BLaER1 (cell line): Measurements from ENCODE around the gene TMEM151B.

ENCODE experiments used
- H3K27ac ChIP-seq: shearing (Covaris generic); formaldehyde crosslinking; 2 replicates; pipeline ENCODE4 v1.8.1; 2022
- H3K27me3 ChIP-seq: shearing (Covaris generic); formaldehyde crosslinking; 2 replicates; pipeline ENCODE4 v1.8.1; 2022
- H3K36me3 ChIP-seq: shearing (Covaris generic); formaldehyde crosslinking; 2 replicates; pipeline ENCODE4 v1.8.1; 2022
- H3K4me1 ChIP-seq: shearing (Covaris generic); formaldehyde crosslinking; 2 replicates; pipeline ENCODE4 v1.8.1; 2022
- H3K4me2 ChIP-seq: shearing (Covaris generic); formaldehyde crosslinking; 2 replicates; pipeline ENCODE4 v1.8.1; 2022
- H3K4me3 ChIP-seq: shearing (Covaris generic); formaldehyde crosslinking; 2 replicates; pipeline ENCODE4 v1.8.1; 2022
- H3K9ac ChIP-seq: shearing (Covaris generic); formaldehyde crosslinking; 2 replicates; pipeline ENCODE4 v1.8.1; 2022
- H3K9me3 ChIP-seq: shearing (Covaris generic); formaldehyde crosslinking; 2 replicates; pipeline ENCODE4 v1.8.1; 2022
- H4K20me1 ChIP-seq: shearing (Covaris generic); formaldehyde crosslinking; 2 replicates; pipeline ENCODE4 v1.8.1; 2022
- Cebpa-rat ChIP-seq: shearing (Covaris generic); IDR thresholded peaks from 2 replicates; pipeline ENCODE4 v1.8.1; 2022

The TMEM151B gene

GRCh38 chr6:44289726-44290260, 19.5 kb downstream of the TMEM151B start:
- Histone ChIP-seq H3K27me3 (peaks cover 6% of the 10 kb centered on the region; the same call in 1 of the 2 replicates), H3K4me1 (no peaks in the 10 kb centered on the region), H3K36me3 (no peaks in the 10 kb centered on the region), H3K27ac (no peak overlapping the region), H3K9ac (no peak overlapping the region), H4K20me1 (peaks cover under 1% of the 10 kb centered on the region; the same call in 1 of the 2 replicates), H3K4me2 (no peak overlapping the region), H3K9me3 (no peaks in the 10 kb centered on the region), H3K4me3 (no peak overlapping the region)
- no peak for TF ChIP-seq Cebpa-rat

- Histone ChIP-seq H3K36me3 (no peaks in the 10 kb centered on the region), H3K4me3 (no peak overlapping the region), H3K9ac (no peak overlapping the region), H3K27me3 (peaks cover 25% of the 10 kb centered on the region), H4K20me1 (peaks cover 19% of the 10 kb centered on the region), H3K27ac (no peak overlapping the region), H3K9me3 (no peaks in the 10 kb centered on the region), H3K4me1 (no peaks in the 10 kb centered on the region), H3K4me2 (no peak overlapping the region)
- no peak for TF ChIP-seq Cebpa-rat
Measured at GRCh38 chr6:44291841-44292240, 21.6 kb downstream of the TMEM151B start.

- Histone ChIP-seq H3K36me3 (no peaks in the 10 kb centered on the region), H3K4me2 (no peak overlapping the region), H3K9me3 (no peaks in the 10 kb centered on the region), H3K27me3 (peaks cover 34% of the 10 kb centered on the region), H3K4me1 (no peaks in the 10 kb centered on the region), H3K4me3 (no peak overlapping the region), H3K27ac (no peak overlapping the region), H4K20me1 (peaks cover 29% of the 10 kb centered on the region), H3K9ac (no peak overlapping the region)
- TF ChIP-seq Cebpa-rat = no peak
Measured at GRCh38 chr6:44292661-44293365, 22.6 kb downstream of the TMEM151B start.

- no peak overlapping the region for H3K4me2 ChIP-seq
- peaks cover 54% of the 10 kb centered on the region for H3K27me3 ChIP-seq
- no peaks in the 10 kb centered on the region for H3K4me1 ChIP-seq
- TF ChIP-seq Cebpa-rat = no peak
- peaks cover 50% of the 10 kb centered on the region for H4K20me1 ChIP-seq
- H3K36me3 ChIP-seq = peaks cover 17% of the 10 kb centered on the region
- H3K9ac ChIP-seq = no peak overlapping the region
- no peak overlapping the region for H3K4me3 ChIP-seq
- H3K27ac ChIP-seq = no peak overlapping the region
- H3K9me3 ChIP-seq = no peaks in the 10 kb centered on the region
Measured at GRCh38 chr6:44294832-44295791, 24.9 kb downstream of the TMEM151B start.

GRCh38 chr6:44297063-44298038, 27.1 kb downstream of the TMEM151B start:
- Histone ChIP-seq H3K4me2 (no peak overlapping the region), H3K9me3 (no peaks in the 10 kb centered on the region), H3K27ac (no peak overlapping the region), H3K36me3 (peaks cover 39% of the 10 kb centered on the region), H4K20me1 (peaks cover 57% of the 10 kb centered on the region), H3K4me1 (no peaks in the 10 kb centered on the region), H3K9ac (no peak overlapping the region), H3K4me3 (no peak overlapping the region), H3K27me3 (peaks cover 50% of the 10 kb centered on the region)
- TF ChIP-seq Cebpa-rat = no peak

GRCh38 chr6:44298055-44298803, 28.0 kb downstream of the TMEM151B start:
- H4K20me1 ChIP-seq = peaks cover 63% of the 10 kb centered on the region
- H3K4me2 ChIP-seq = no peak overlapping the region
- H3K4me3 ChIP-seq = no peak overlapping the region
- H3K36me3 ChIP-seq = peaks cover 48% of the 10 kb centered on the region
- H3K27me3 ChIP-seq = peaks cover 50% of the 10 kb centered on the region
- no peak overlapping the region for H3K27ac ChIP-seq
- no peaks in the 10 kb centered on the region for H3K4me1 ChIP-seq
- H3K9ac ChIP-seq = no peak overlapping the region
- TF ChIP-seq Cebpa-rat = no peak
- no peaks in the 10 kb centered on the region for H3K9me3 ChIP-seq

- peaks cover 50% of the 10 kb centered on the region for H3K27me3 ChIP-seq
- no peak overlapping the region for H3K27ac ChIP-seq
- peaks cover 66% of the 10 kb centered on the region for H4K20me1 ChIP-seq
- H3K9me3 ChIP-seq = no peaks in the 10 kb centered on the region
- H3K4me2 ChIP-seq = no peak overlapping the region
- H3K4me3 ChIP-seq = no peak overlapping the region
- no peak overlapping the region for H3K9ac ChIP-seq
- no peaks in the 10 kb centered on the region for H3K4me1 ChIP-seq
- TF ChIP-seq Cebpa-rat = no peak
- peaks cover 55% of the 10 kb centered on the region for H3K36me3 ChIP-seq
Measured at GRCh38 chr6:44298864-44299263, 28.6 kb downstream of the TMEM151B start.

- Histone ChIP-seq H3K4me2 (no peak overlapping the region), H4K20me1 (peaks cover 67% of the 10 kb centered on the region), H3K9ac (no peak overlapping the region), H3K27ac (no peak overlapping the region), H3K27me3 (peaks cover 44% of the 10 kb centered on the region), H3K9me3 (no peaks in the 10 kb centered on the region), H3K36me3 (peaks cover 70% of the 10 kb centered on the region), H3K4me3 (no peak overlapping the region), H3K4me1 (no peaks in the 10 kb centered on the region)
- no peak for TF ChIP-seq Cebpa-rat
Measured at GRCh38 chr6:44300292-44300823, 30.1 kb downstream of the TMEM151B start.
